NCI-H524 (cell line): ENCODE measurements around the gene PRKAB2.
A peak's percentile ranks its signal among the peaks of the same experiment; 100 is the strongest.

Experiments
- DNase-seq, 2 experiments: peaks; one replicate each; lab custom pipeline; 2025; lab: John Stamatoyannopoulos, UW

The PRKAB2 gene

GRCh38 chr1:147110434-147110833 is 61.8 kb downstream of the PRKAB2 start:
- no peak for DNase-seq

GRCh38 chr1:147109762-147110161 is 62.5 kb downstream of the PRKAB2 start:
- DNase-seq: no peak

GRCh38 chr1:147109041-147109440 is 63.2 kb downstream of the PRKAB2 start:
- DNase-seq: no peak

- DNase-seq: peak in 1 of 2 experiments; percentile 25
These were observed 65.8 kb downstream of the PRKAB2 start for GRCh38 chr1:147106407-147106881.

GRCh38 chr1:147105909-147106308 is 66.4 kb downstream of the PRKAB2 start:
- no peak for DNase-seq
